Spleen (tissue), 7 donors: Measurements from ENCODE around the gene FAS.

Experiments used
- POLR2A ChIP-seq, 3 donors: fragments of 450-650 bp; IDR thresholded peaks; one replicate each; pipeline ENCODE4 v1.5.1; 2017; ENCODE audit warnings: antibody characterized with exemption in 3 of 3, mild to moderate bottlenecking in 1 of 3
- POLR2AphosphoS5 ChIP-seq, 3 donors: sonication (generic); formaldehyde crosslinking; IDR thresholded peaks; one replicate each; pipeline ENCODE4 v1.5.1; 2017; ENCODE audit warnings: antibody characterized with exemption in 3 of 3
- TF ChIP-seq, protein P1 (sequence below), 11 experiments: fragments of 200-600 bp in 7 of 11; fragments of 450-650 bp in 4 of 11; sonication (generic) in 4 of 11; IDR thresholded peaks in 8 of 11; conservative IDR thresholded peaks in 3 of 11; 1 replicate in 7 of 11; 2 replicates in 4 of 11; pipeline versions ENCODE4 v1.4.0 to v1.8.0; 2016 to 2021; ENCODE audit warnings: antibody characterized with exemption in 11 of 11, inconsistent platforms in 4 of 11, mild to moderate bottlenecking in 1 of 11
- donor health status: DM: no; HTN: no; CAD: no; lungs with moderate emphysema.
- donor health status: DM: no; HTN: no; CAD: no.
- donor health status: DM: no; HTN: no; CAD: no.

DNA sequence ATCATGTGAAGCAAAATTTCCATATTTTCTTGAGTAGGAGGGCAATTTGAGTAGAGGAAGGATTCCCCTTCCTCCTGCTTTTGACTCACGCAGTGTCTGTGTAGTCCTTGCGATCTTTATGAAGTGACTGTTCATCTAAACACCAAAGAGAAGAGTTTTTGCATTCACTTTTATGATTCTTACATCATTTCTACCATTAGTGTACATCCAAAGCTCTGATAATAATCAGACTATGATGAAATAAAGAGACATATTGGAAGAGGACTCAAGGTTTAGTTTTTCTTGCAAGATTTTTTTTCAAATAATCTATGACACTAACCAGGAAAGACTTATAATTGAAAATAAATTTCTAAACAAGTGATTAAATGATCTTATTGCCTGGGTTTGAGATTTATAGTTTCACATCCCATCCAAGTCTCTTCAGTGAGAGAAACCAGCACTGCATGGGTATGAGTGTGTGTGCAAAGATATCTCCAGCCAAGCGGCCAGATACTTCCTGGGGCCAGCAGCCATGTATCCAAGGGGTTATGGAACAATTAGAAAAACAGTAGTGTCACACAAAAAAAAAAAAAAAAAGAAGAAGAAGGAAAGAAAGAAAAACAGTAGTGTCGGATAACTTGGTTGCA is 36.0 kb upstream of the FAS start:
- TF ChIP-seq POLR2AphosphoS5 (IDR thresholded peaks at IDR 0.05), result no peak
- TF ChIP-seq, protein P1, sequence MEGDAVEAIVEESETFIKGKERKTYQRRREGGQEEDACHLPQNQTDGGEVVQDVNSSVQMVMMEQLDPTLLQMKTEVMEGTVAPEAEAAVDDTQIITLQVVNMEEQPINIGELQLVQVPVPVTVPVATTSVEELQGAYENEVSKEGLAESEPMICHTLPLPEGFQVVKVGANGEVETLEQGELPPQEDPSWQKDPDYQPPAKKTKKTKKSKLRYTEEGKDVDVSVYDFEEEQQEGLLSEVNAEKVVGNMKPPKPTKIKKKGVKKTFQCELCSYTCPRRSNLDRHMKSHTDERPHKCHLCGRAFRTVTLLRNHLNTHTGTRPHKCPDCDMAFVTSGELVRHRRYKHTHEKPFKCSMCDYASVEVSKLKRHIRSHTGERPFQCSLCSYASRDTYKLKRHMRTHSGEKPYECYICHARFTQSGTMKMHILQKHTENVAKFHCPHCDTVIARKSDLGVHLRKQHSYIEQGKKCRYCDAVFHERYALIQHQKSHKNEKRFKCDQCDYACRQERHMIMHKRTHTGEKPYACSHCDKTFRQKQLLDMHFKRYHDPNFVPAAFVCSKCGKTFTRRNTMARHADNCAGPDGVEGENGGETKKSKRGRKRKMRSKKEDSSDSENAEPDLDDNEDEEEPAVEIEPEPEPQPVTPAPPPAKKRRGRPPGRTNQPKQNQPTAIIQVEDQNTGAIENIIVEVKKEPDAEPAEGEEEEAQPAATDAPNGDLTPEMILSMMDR (IDR thresholded peaks at IDR 0.05 in 8 of 11, conservative IDR thresholded peaks at IDR 0.05 in 3 of 11), result no peak
- no peak for TF ChIP-seq POLR2A (IDR thresholded peaks at IDR 0.05)
